Keratinocyte (primary cell): ENCODE measurements around the gene KCNQ1OT1. TPM values are rescaled to one million over a fixed set of nuclear protein-coding genes. Genes with fewer than 3 reads are reported as not detected.

ENCODE experiments used
- DNase-seq: peaks from one replicate; pipeline ENCODE4 v3.0.0-alpha.2; 2011; ENCODE audit warnings: low read depth, missing footprints, low spot score
- FAIRE-seq: peaks from 2 replicates; lab custom pipeline; 2011; peaks lifted over from hg19 to GRCh38; lab: Jason Lieb, UNC
- H2AFZ ChIP-seq: 2 replicates; pipeline ENCODE4 v1.6.0; 2012; ENCODE audit warnings: low read length, control low read depth, inconsistent platforms; ENCODE audit not compliant: control insufficient read depth
- H3K27ac ChIP-seq: 2 replicates; pipeline ENCODE4 v1.5.1; 2011; ENCODE audit warnings: low read length; ENCODE audit not compliant: control insufficient read depth, insufficient read depth
- H3K27me3 ChIP-seq: 3 replicates; pipeline ENCODE4 v1.6.0; 2011; ENCODE audit warnings: low read length; ENCODE audit not compliant: control insufficient read depth, insufficient read depth; ENCODE audit errors: extremely low read depth
- H3K36me3 ChIP-seq, 2 experiments: 2 replicates in 1 of 2; 3 replicates in 1 of 2; pipeline ENCODE4 v1.5.1; 2011; ENCODE audit warnings: low read length in 2 of 2, mild to moderate bottlenecking in 1 of 2; ENCODE audit not compliant: control insufficient read depth in 2 of 2, insufficient read depth in 2 of 2; ENCODE audit errors: extremely low read depth in 1 of 2
- H3K4me1 ChIP-seq: 3 replicates; pipeline ENCODE4 v1.5.1; 2011; ENCODE audit warnings: low read length; ENCODE audit not compliant: control insufficient read depth, insufficient read depth; ENCODE audit errors: extremely low read depth
- H3K4me2 ChIP-seq: 3 replicates; pipeline ENCODE4 v1.6.0; 2011; ENCODE audit warnings: low read depth, low read length; ENCODE audit not compliant: control insufficient read depth, insufficient read depth; ENCODE audit errors: extremely low read depth
- H3K4me3 ChIP-seq, 3 experiments: fragments of 200-600 bp in 1 of 3; sonication (generic) in 1 of 3; 2 replicates in 2 of 3; 3 replicates in 1 of 3; pipeline ENCODE4 v1.5.1; 2011 to 2016; ENCODE audit warnings: low read length in 3 of 3, mild to moderate bottlenecking in 3 of 3, control low read depth in 2 of 3, inconsistent platforms in 1 of 3, low read depth in 1 of 3, mixed read lengths in 1 of 3, mixed run types in 1 of 3, moderate library complexity in 1 of 3; ENCODE audit not compliant: control insufficient read depth in 2 of 3, insufficient read depth in 2 of 3; ENCODE audit errors: extremely low read depth in 1 of 3
- H3K79me2 ChIP-seq: 2 replicates; pipeline ENCODE4 v1.6.0; 2012; ENCODE audit warnings: low read length; ENCODE audit not compliant: control insufficient read depth, insufficient read depth
- H3K9ac ChIP-seq: 3 replicates; pipeline ENCODE4 v1.6.0; 2011; ENCODE audit warnings: low read length; ENCODE audit not compliant: control insufficient read depth, insufficient read depth; ENCODE audit errors: extremely low read depth
- H3K9me1 ChIP-seq: 3 replicates; pipeline ENCODE4 v1.6.0; 2011; ENCODE audit warnings: low read length; ENCODE audit not compliant: control insufficient read depth, insufficient read depth; ENCODE audit errors: extremely low read depth
- H3K9me3 ChIP-seq: 2 replicates; pipeline ENCODE4 v1.5.1; 2012; ENCODE audit warnings: low read depth, low read length; ENCODE audit not compliant: control insufficient read depth
- H4K20me1 ChIP-seq: 3 replicates; pipeline ENCODE4 v1.6.0; 2011; ENCODE audit warnings: low read length; ENCODE audit not compliant: control insufficient read depth, insufficient read depth; ENCODE audit errors: extremely low read depth
- EZH2 ChIP-seq: IDR thresholded peaks from one replicate; pipeline ENCODE4 v1.6.1; 2012; ENCODE audit warnings: inconsistent platforms, mild to moderate bottlenecking, low read length, moderate library complexity
- dilution Hi-C: fragments of 300-500 bp; cut with MboI; formaldehyde crosslinking; loops from one replicate; pipeline ENCODE4 v1.7.0; 2020; ENCODE audit warnings: low sequenced_read_pairs; ENCODE audit not compliant: extremely low pct_ligation_motif_present
- polyA plus RNA-seq, 5 experiments: library from polyadenylated mRNA; depleted of rRNA in 3 of 5; stranded (reverse) in 3 of 5; stranded (forward) in 1 of 5; unstranded in 1 of 5; fragments of >200 nt; gene quantifications; 1 replicate in 1 of 5; 2 replicates in 3 of 5; 3 replicates in 1 of 5; pipeline versions ENCODE4 v1.2.1 to v1.2.3, GENCODE V29; 2011 to 2012; ENCODE audit warnings: missing spikeins in 2 of 5, low read depth in 1 of 5, low replicate concordance in 1 of 5
- TF ChIP-seq, protein P1 (sequence below), 3 experiments: IDR thresholded peaks in 1 of 3; conservative IDR thresholded peaks in 1 of 3; optimal IDR thresholded peaks in 1 of 3; 2 replicates in 2 of 3; 3 replicates in 1 of 3; pipeline versions ENCODE3 to v1.5.1; 2011; ENCODE audit warnings: low read length in 3 of 3, mild to moderate bottlenecking in 3 of 3, moderate library complexity in 2 of 3, control low read depth in 1 of 3, inconsistent platforms in 1 of 3; ENCODE audit not compliant: insufficient read depth in 2 of 3; ENCODE audit errors: extremely low read depth in 1 of 3

The KCNQ1OT1 gene
- polyA plus RNA-seq, 1 donor (not counting 4 experiments of a cell fraction or from before 2014, with no cell fraction given): 0.07 TPM

DNA sequence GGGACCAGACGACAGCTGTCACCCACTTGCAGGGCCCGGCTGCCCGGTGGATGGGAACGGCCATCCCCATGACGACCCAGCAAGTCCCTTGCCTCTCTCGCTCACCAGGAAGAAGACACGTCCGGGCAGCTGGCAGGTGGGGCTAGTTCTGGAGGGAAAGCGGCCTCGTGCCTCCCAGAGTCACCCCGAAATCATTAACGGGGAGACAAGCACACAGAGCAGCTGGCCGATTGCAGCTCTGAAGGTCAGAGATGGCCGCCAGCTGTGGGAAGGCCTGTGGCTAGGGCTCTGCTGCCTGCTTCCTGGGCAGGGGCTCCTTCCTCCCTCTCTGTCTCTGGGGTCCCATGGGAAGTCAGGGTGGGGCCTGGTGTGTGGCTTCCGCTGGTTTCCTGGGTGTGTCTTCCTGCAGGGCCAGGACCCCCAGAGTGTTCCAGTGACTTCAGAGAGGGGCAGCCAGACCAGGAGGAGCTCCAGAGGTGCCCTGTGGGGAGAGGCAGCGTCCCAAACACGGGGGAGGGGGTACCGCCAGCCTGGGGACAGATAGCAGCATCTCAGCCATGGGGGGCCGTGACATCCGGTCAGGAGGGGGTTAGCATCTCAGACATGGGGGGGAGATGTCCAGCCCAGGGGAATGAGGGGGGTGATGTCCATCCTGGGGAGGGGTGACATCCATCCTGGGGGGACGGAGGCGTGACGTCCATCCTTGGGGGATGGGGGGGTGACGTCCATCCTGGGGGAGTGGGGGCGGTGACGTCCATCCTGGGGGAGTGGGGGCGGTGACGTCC lies 140.1 kb downstream of the KCNQ1OT1 start:
- DNase-seq: no peak
- no peak overlapping the region for H3K27ac ChIP-seq
- H3K4me1 ChIP-seq: no peaks in the 10 kb centered on the region
- no peaks in the 10 kb centered on the region for H3K79me2 ChIP-seq
- no peak overlapping the region for H3K4me3 ChIP-seq
- peaks cover 2% of the 10 kb centered on the region for H3K27me3 ChIP-seq
- no peak overlapping the region for H3K9ac ChIP-seq
- H2AFZ ChIP-seq: no peak overlapping the region
- no peaks in the 10 kb centered on the region for H4K20me1 ChIP-seq
- dilution Hi-C loops: no loop called here
- TF ChIP-seq, protein P1, sequence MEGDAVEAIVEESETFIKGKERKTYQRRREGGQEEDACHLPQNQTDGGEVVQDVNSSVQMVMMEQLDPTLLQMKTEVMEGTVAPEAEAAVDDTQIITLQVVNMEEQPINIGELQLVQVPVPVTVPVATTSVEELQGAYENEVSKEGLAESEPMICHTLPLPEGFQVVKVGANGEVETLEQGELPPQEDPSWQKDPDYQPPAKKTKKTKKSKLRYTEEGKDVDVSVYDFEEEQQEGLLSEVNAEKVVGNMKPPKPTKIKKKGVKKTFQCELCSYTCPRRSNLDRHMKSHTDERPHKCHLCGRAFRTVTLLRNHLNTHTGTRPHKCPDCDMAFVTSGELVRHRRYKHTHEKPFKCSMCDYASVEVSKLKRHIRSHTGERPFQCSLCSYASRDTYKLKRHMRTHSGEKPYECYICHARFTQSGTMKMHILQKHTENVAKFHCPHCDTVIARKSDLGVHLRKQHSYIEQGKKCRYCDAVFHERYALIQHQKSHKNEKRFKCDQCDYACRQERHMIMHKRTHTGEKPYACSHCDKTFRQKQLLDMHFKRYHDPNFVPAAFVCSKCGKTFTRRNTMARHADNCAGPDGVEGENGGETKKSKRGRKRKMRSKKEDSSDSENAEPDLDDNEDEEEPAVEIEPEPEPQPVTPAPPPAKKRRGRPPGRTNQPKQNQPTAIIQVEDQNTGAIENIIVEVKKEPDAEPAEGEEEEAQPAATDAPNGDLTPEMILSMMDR (optimal IDR thresholded peaks at IDR 0.05 in 1 of 3, IDR thresholded peaks at IDR 0.05 in 1 of 3, conservative IDR thresholded peaks at IDR 0.05 in 1 of 3; ENCODE audit: extremely low read depth in 1 of 3, insufficient read depth in 2 of 3, low read length in 3 of 3): no peak
- no peak for TF ChIP-seq EZH2
- no peaks in the 10 kb centered on the region for H3K36me3 ChIP-seq
- no peaks in the 10 kb centered on the region for H3K9me3 ChIP-seq
- H3K9me1 ChIP-seq: no peaks in the 10 kb centered on the region
- no peak overlapping the region for H3K4me2 ChIP-seq
- no peak for FAIRE-seq

DNA sequence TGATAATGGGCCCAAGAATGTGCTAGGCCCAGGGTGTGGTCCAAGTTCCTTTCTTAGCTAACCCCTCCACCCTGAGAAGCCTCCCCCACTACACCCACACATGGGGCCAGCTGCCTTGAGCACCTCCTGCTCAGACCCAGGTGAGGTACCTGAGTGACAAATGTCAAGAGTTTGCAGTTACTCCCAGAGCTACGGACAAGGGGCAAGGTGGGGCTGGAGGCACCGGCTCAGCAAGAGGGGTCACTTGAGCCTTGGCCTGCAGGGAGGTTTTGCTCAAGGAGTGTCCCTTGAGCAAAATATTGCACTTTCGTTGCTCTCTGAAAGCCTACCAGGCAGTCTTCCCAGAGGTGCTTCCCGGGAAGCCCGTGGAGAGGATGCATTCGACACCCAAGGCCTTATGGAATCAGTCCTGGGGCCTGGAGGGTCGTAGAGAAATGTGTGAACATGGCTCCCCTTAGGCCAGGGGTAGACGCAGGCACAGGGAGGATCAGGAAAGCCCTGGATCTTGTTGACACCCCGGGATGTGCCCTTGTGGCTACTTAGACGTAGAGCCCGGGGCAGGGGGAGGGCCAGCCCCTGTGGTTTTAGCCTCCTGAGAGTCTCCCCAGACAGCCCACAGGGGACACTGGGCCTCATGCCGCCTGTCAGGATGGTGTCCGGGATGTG lies 140.8 kb downstream of the KCNQ1OT1 start:
- H4K20me1 ChIP-seq: no peaks in the 10 kb centered on the region
- no peak overlapping the region for H3K4me3 ChIP-seq
- dilution Hi-C loops: no loop called here
- H3K9ac ChIP-seq: no peak overlapping the region
- TF ChIP-seq EZH2: no peak
- TF ChIP-seq, protein P1 (optimal IDR thresholded peaks at IDR 0.05 in 1 of 3, IDR thresholded peaks at IDR 0.05 in 1 of 3, conservative IDR thresholded peaks at IDR 0.05 in 1 of 3; ENCODE audit: extremely low read depth in 1 of 3, insufficient read depth in 2 of 3, low read length in 3 of 3): no peak
- DNase-seq (no peak), FAIRE-seq (no peak)
- H2AFZ ChIP-seq: no peak overlapping the region
- H3K79me2 ChIP-seq: no peaks in the 10 kb centered on the region
- no peaks in the 10 kb centered on the region for H3K36me3 ChIP-seq
- no peaks in the 10 kb centered on the region for H3K4me1 ChIP-seq
- H3K27ac ChIP-seq: no peak overlapping the region
- peaks cover 3% of the 10 kb centered on the region for H3K27me3 ChIP-seq
- no peaks in the 10 kb centered on the region for H3K9me3 ChIP-seq
- H3K9me1 ChIP-seq: no peaks in the 10 kb centered on the region
- no peak overlapping the region for H3K4me2 ChIP-seq
